Kidney (tissue), 14 donors: Measurements from ENCODE around the gene ANKUB1. TPM values are rescaled to one million over a fixed set of nuclear protein-coding genes. Genes with fewer than 3 reads are reported as not detected.
A peak's percentile ranks its signal among the peaks of the same experiment; 100 is the strongest.

Experiments
- DNase-seq, 5 donors: peaks; one replicate each; pipeline ENCODE4 v3.0.0-alpha.2; 2013 to 2020
- FAIRE-seq: peaks from 2 replicates; lab custom pipeline; 2012; peaks lifted over from hg19 to GRCh38; lab: Jason Lieb, UNC
- H3K27ac ChIP-seq, 2 donors: one replicate each; pipeline ENCODE4 v1.7.0; 2013; ENCODE audit warnings: low read depth in 2 of 2, low read length in 2 of 2, inconsistent platforms in 1 of 2
- H3K27me3 ChIP-seq: one replicate; pipeline ENCODE4 v1.7.1; 2013; ENCODE audit warnings: low read length, inconsistent platforms; ENCODE audit not compliant: control insufficient read depth, insufficient read depth
- H3K36me3 ChIP-seq, 3 donors: one replicate each; pipeline versions ENCODE4 v1.7.0 to v1.7.1; 2013; ENCODE audit warnings: low read length in 3 of 3, control low read depth in 1 of 3, inconsistent platforms in 1 of 3; ENCODE audit not compliant: insufficient read depth in 3 of 3, control insufficient read depth in 2 of 3
- H3K4me1 ChIP-seq, 3 donors: one replicate each; pipeline versions ENCODE4 v1.7.0 to v1.7.1; 2013; ENCODE audit warnings: low read length in 3 of 3, inconsistent platforms in 1 of 3, low read depth in 1 of 3; ENCODE audit not compliant: control insufficient read depth in 2 of 3, insufficient read depth in 2 of 3
- H3K4me3 ChIP-seq, 3 donors: one replicate each; pipeline versions ENCODE4 v1.7.0 to v1.8.1; 2013; ENCODE audit warnings: low read length in 3 of 3, control low read depth in 1 of 3, inconsistent platforms in 1 of 3
- H3K9ac ChIP-seq, 3 donors: one replicate each; pipeline versions ENCODE4 v1.7.0 to v1.7.1; 2013; ENCODE audit warnings: low read length in 3 of 3, control low read depth in 1 of 3, inconsistent platforms in 1 of 3
- H3K9me3 ChIP-seq, 3 donors: one replicate each; pipeline versions ENCODE4 v1.7.0 to v1.7.1; 2013; ENCODE audit warnings: low read length in 3 of 3, control low read depth in 1 of 3, inconsistent platforms in 1 of 3; ENCODE audit not compliant: control insufficient read depth in 2 of 3, insufficient read depth in 1 of 3
- CTCF ChIP-seq: IDR thresholded peaks from 3 replicates; pipeline ENCODE4 v1.5.1; 2012; ENCODE audit warnings: mild to moderate bottlenecking, moderate library complexity, borderline replicate concordance; ENCODE audit not compliant: insufficient read depth; ENCODE audit errors: extremely low read depth
- intact Hi-C: fragments of 100-400 bp; cut with DNase I; formaldehyde crosslinking; loops from one replicate; pipeline ENCODE4 v1.11.1; 2022
- polyA plus RNA-seq: library from polyadenylated mRNA; stranded (reverse); fragments of 350-450 nt; fragmentation: Illumina TruSeq; extraction: RNeasy Lipid Tissue Mini Kit (QIAGEN cat#74804); gene quantifications from one replicate; pipeline ENCODE4 v1.2.3, GENCODE V29; 2014; ENCODE audit warnings: low read depth, low replicate concordance; ENCODE audit not compliant: insufficient read depth
- total RNA-seq: library from RNA; stranded (reverse); fragmentation: NEBNext Ultra II Directional; extraction: Animal tissue kit (Norgen Biotek cat#: 25700); gene quantifications from one replicate; pipeline ENCODE4 v1.2.1, GENCODE V29; 2021
- donor health status: control.
- donor health status: control.
- donor health status: control.
- donor health status: control.
- donor health status: control.
- donor health status: DM: yes; HTN: yes; CAD: no.
- donor health status: Normal renal cell carcinoma (clear cell type).

The ANKUB1 gene
- total and polyA plus RNA-seq, 2 donors from 2014 or later = not detected

GRCh38 chr3:149763565-149764195, 28.7 kb downstream of the ANKUB1 start:
- no peak for FAIRE-seq
- no peaks in the 10 kb centered on the region for H3K4me1 ChIP-seq
- no peak for TF ChIP-seq CTCF
- no peak overlapping the region for H3K9ac ChIP-seq
- DNase-seq = no peak
- no peaks in the 10 kb centered on the region for H3K36me3 ChIP-seq
- no peak overlapping the region for H3K4me3 ChIP-seq
- intact Hi-C loops = no loop called here
- no peaks in the 10 kb centered on the region for H3K9me3 ChIP-seq
- H3K27ac ChIP-seq = no peak overlapping the region
- H3K27me3 ChIP-seq = peaks cover 4% of the 10 kb centered on the region

GRCh38 chr3:149753717-149754116, 38.6 kb downstream of the ANKUB1 start:
- FAIRE-seq = no peak
- intact Hi-C loops = no loop called here

GRCh38 chr3:149752788-149753136, 39.6 kb downstream of the ANKUB1 start:
- FAIRE-seq (no peak), DNase-seq (no peak)
- Histone ChIP-seq H3K9me3 (no peaks in the 10 kb centered on the region), H3K4me3 (peak overlapping the region; percentile 88 to 93 (median 92)), H3K27ac (peak overlapping the region in 1 of 2 donors; percentile 74), H3K27me3 (no peaks in the 10 kb centered on the region), H3K4me1 (peaks cover 0 to 7% (median 0%) of the 10 kb centered on the region in 3 donors), H3K36me3 (peaks cover 0 to 2% (median 0%) of the 10 kb centered on the region in 3 donors), H3K9ac (peak overlapping the region; percentile 78 to 92 (median 87))
- no peak for TF ChIP-seq CTCF
- intact Hi-C loops = no loop called here

More at GRCh38 chr3:149753717-149754116, 38.6 kb downstream of the ANKUB1 start:
- DNase-seq = no peak
- Histone ChIP-seq H3K9ac (no peak overlapping the region), H3K9me3 (no peaks in the 10 kb centered on the region), H3K27ac (no peak overlapping the region), H3K4me1 (peaks cover 0 to 7% (median 0%) of the 10 kb centered on the region in 3 donors), H3K27me3 (no peaks in the 10 kb centered on the region), H3K4me3 (no peak overlapping the region), H3K36me3 (no peaks in the 10 kb centered on the region)
- no peak for TF ChIP-seq CTCF
